CD8-positive, alpha-beta memory T cell (primary cell): Measurements from ENCODE around the gene ZFYVE27. TPM values are rescaled to one million over a fixed set of nuclear protein-coding genes. Genes with fewer than 3 reads are reported as not detected.

Experiments
- CTCF ChIA-PET: fragments of 350-600 bp; sonication (Branson Sonifier 250); formaldehyde crosslinking; loops from one replicate; lab custom pipeline; 2021; ENCODE audit warnings: antibody characterized with exemption; lab: Charles Lee
- POLR2A ChIA-PET: fragments of 350-600 bp; sonication (Branson Sonifier 250); formaldehyde crosslinking; loops from one replicate; lab custom pipeline; 2021; ENCODE audit warnings: antibody characterized with exemption; lab: Charles Lee
- DNase-seq, 5 donors: peaks; one replicate each; pipeline versions ENCODE4 v3.0.0 to v3.0.0-alpha.2; 2020 to 2022; ENCODE audit warnings: mixed read lengths in 1 of 5
- H3K27ac ChIP-seq: one replicate; pipeline ENCODE4 v1.7.0; 2013; ENCODE audit warnings: low read depth, mild to moderate bottlenecking, low read length, moderate library complexity
- H3K27me3 ChIP-seq: 2 replicates; pipeline ENCODE4 v1.7.0; 2013; ENCODE audit warnings: low read length, mild to moderate bottlenecking; ENCODE audit not compliant: insufficient read depth, poor library complexity, severe bottlenecking
- H3K36me3 ChIP-seq: 2 replicates; pipeline ENCODE4 v1.7.0; 2013; ENCODE audit warnings: mild to moderate bottlenecking, low read length, moderate library complexity; ENCODE audit not compliant: insufficient read depth
- H3K4me1 ChIP-seq: 2 replicates; pipeline ENCODE4 v1.7.0; 2013; ENCODE audit warnings: mild to moderate bottlenecking, low read length, moderate library complexity; ENCODE audit not compliant: insufficient read depth
- H3K4me3 ChIP-seq: 2 replicates; pipeline ENCODE4 v1.7.0; 2013; ENCODE audit warnings: mild to moderate bottlenecking, low read length
- H3K9me3 ChIP-seq: 2 replicates; pipeline ENCODE4 v1.7.0; 2013; ENCODE audit warnings: mild to moderate bottlenecking, low read length
- H3K27ac Mint-ChIP-seq, 8 donors: one replicate each; pipeline ENCODE4 v1.8.0; 2020 to 2021; ENCODE audit warnings: mixed read lengths in 8 of 8, mild to moderate bottlenecking in 6 of 8, inconsistent platforms in 3 of 8, moderate library complexity in 3 of 8
- H3K27me3 Mint-ChIP-seq, 2 donors: one replicate each; pipeline ENCODE4 v1.8.0; 2020 to 2021; ENCODE audit warnings: mixed read lengths in 2 of 2, mild to moderate bottlenecking in 1 of 2, moderate library complexity in 1 of 2
- H3K36me3 Mint-ChIP-seq, 3 donors: one replicate each; pipeline ENCODE4 v1.8.0; 2020 to 2021; ENCODE audit warnings: mixed read lengths in 3 of 3, inconsistent platforms in 1 of 3, mild to moderate bottlenecking in 1 of 3
- H3K4me1 Mint-ChIP-seq, 3 donors: one replicate each; pipeline ENCODE4 v1.8.0; 2020 to 2021; ENCODE audit warnings: mixed read lengths in 3 of 3, inconsistent platforms in 1 of 3, mild to moderate bottlenecking in 1 of 3
- H3K4me3 Mint-ChIP-seq, 7 donors: one replicate each; pipeline ENCODE4 v1.8.0; 2020 to 2021; ENCODE audit warnings: mixed read lengths in 7 of 7, mild to moderate bottlenecking in 6 of 7, moderate library complexity in 4 of 7, inconsistent platforms in 2 of 7
- H3K9me3 Mint-ChIP-seq, 5 donors: one replicate each; pipeline ENCODE4 v1.8.0; 2020 to 2022; ENCODE audit warnings: mixed read lengths in 5 of 5, mild to moderate bottlenecking in 3 of 5, moderate library complexity in 2 of 5, inconsistent platforms in 1 of 5
- polyA plus RNA-seq: library from polyadenylated mRNA; unstranded; fragments of 300-500 nt; fragmentation: Illumina TruSeq; gene quantifications from one replicate; pipeline ENCODE4 v1.2.3, GENCODE V29; 2021
- total RNA-seq, 2 experiments: library from RNA; stranded (reverse); gene quantifications; one replicate each; pipeline ENCODE4 v1.2.3, GENCODE V29; 2021

ZFYVE27 gene
- total and polyA plus RNA-seq, 3 experiments from 2014 or later, result 27.4 to 31.4 (median 28.6) TPM

- peak overlapping the region in 6 of 8 donors; percentile 35 to 94 (median 75) for H3K27ac Mint-ChIP-seq
- CTCF ChIA-PET, result interaction anchor here (1.6 to 1.9 kb wide), 2 partner anchors 10 to 85 kb away, joined by 4 to 6 read pairs; no protein-coding TSS in a partner anchor
Measured at GRCh38 chr10:97782455-97783228, 45.7 kb downstream of the ZFYVE27 start.

GRCh38 chr10:97784200-97784810 is 47.4 kb downstream of the ZFYVE27 start:
- ChIA-PET CTCF (interaction anchor here (0.6 to 1.2 kb wide), 2 partner anchors 10 to 85 kb away, joined by 3 to 4 read pairs; no protein-coding TSS in a partner anchor), POLR2A (no interaction called here)
- Mint-ChIP-seq H3K27ac (no peak overlapping the region), H3K9me3 (no peaks in the 10 kb centered on the region), H3K36me3 (no peaks in the 10 kb centered on the region), H3K27me3 (peaks cover 0 to 1% of the 10 kb centered on the region in 2 donors), H3K4me3 (no peak overlapping the region), H3K4me1 (peaks cover 18 to 31% (median 31%) of the 10 kb centered on the region in 3 donors)
- no peaks in the 10 kb centered on the region for H3K9me3 ChIP-seq
- peaks cover 32% of the 10 kb centered on the region for H3K4me1 ChIP-seq
- H3K27ac ChIP-seq, result no peak overlapping the region
- no peaks in the 10 kb centered on the region for H3K36me3 ChIP-seq
- no peak for DNase-seq
- H3K27me3 ChIP-seq, result no peaks in the 10 kb centered on the region
- H3K4me3 ChIP-seq, result no peak overlapping the region

More at GRCh38 chr10:97782455-97783228, 45.7 kb downstream of the ZFYVE27 start:
- no peaks in the 10 kb centered on the region for H3K27me3 ChIP-seq
- no peaks in the 10 kb centered on the region for H3K36me3 Mint-ChIP-seq
- peaks cover 0 to 1% of the 10 kb centered on the region in 2 donors for H3K27me3 Mint-ChIP-seq
- peaks cover 32% of the 10 kb centered on the region for H3K4me1 ChIP-seq
- peaks cover 18 to 31% (median 31%) of the 10 kb centered on the region in 3 donors for H3K4me1 Mint-ChIP-seq
- H3K9me3 Mint-ChIP-seq, result no peaks in the 10 kb centered on the region
- POLR2A ChIA-PET, result no interaction called here
- H3K9me3 ChIP-seq, result no peaks in the 10 kb centered on the region
- H3K27ac ChIP-seq, result no peak overlapping the region
- H3K36me3 ChIP-seq, result no peaks in the 10 kb centered on the region
- H3K4me3 ChIP-seq, result no peak overlapping the region
- peak overlapping the region in 2 of 7 donors; percentile 44 to 75 for H3K4me3 Mint-ChIP-seq
- DNase-seq, result no peak

- H3K4me1 Mint-ChIP-seq, result peaks cover 18 to 28% (median 27%) of the 10 kb centered on the region in 3 donors
- Histone ChIP-seq H3K27me3 (peaks cover 3% of the 10 kb centered on the region), H3K9me3 (no peaks in the 10 kb centered on the region), H3K27ac (no peak overlapping the region), H3K36me3 (no peaks in the 10 kb centered on the region), H3K4me1 (peaks cover 29% of the 10 kb centered on the region), H3K4me3 (no peak overlapping the region)
- ChIA-PET CTCF (no interaction called here), POLR2A (no interaction called here)
- no peaks in the 10 kb centered on the region for H3K9me3 Mint-ChIP-seq
- no peak overlapping the region for H3K27ac Mint-ChIP-seq
- DNase-seq, result no peak
- H3K27me3 Mint-ChIP-seq, result peaks cover 3 to 4% of the 10 kb centered on the region in 2 donors
- no peak overlapping the region for H3K4me3 Mint-ChIP-seq
- no peaks in the 10 kb centered on the region for H3K36me3 Mint-ChIP-seq
Measured at GRCh38 chr10:97785231-97785630, 48.3 kb downstream of the ZFYVE27 start.

- no peak overlapping the region for H3K4me3 Mint-ChIP-seq
- H3K9me3 Mint-ChIP-seq, result no peaks in the 10 kb centered on the region
- ChIA-PET CTCF (interaction anchor here (0.8 kb wide), 2 partner anchors 13 to 64 kb away, joined by 3 read pairs; partner anchors contain the start of gene GOLGA7B), POLR2A (no interaction called here)
- Histone ChIP-seq H3K4me3 (no peak overlapping the region), H3K4me1 (peaks cover 24% of the 10 kb centered on the region), H3K27ac (no peak overlapping the region), H3K9me3 (no peaks in the 10 kb centered on the region), H3K36me3 (no peaks in the 10 kb centered on the region), H3K27me3 (peaks cover 3% of the 10 kb centered on the region)
- H3K4me1 Mint-ChIP-seq, result peaks cover 14 to 23% (median 22%) of the 10 kb centered on the region in 3 donors
- peak overlapping the region in 1 of 8 donors; percentile 33 for H3K27ac Mint-ChIP-seq
- DNase-seq, result no peak
- peaks cover 4 to 7% of the 10 kb centered on the region in 2 donors for H3K27me3 Mint-ChIP-seq
- H3K36me3 Mint-ChIP-seq, result no peaks in the 10 kb centered on the region
Measured at GRCh38 chr10:97785731-97786130, 48.8 kb downstream of the ZFYVE27 start.

GRCh38 chr10:97788552-97789442 is 51.9 kb downstream of the ZFYVE27 start:
- no peak overlapping the region for H3K27ac ChIP-seq
- no peaks in the 10 kb centered on the region for H3K9me3 ChIP-seq
- ChIA-PET POLR2A (no interaction called here), CTCF (interaction anchor here (0.8 kb wide), 1 partner anchor 80 kb away, joined by 3 read pairs; no protein-coding TSS in a partner anchor)
- H3K4me1 ChIP-seq, result peaks cover 19% of the 10 kb centered on the region
- H3K36me3 ChIP-seq, result no peaks in the 10 kb centered on the region
- no peak for DNase-seq
- Mint-ChIP-seq H3K9me3 (no peaks in the 10 kb centered on the region), H3K36me3 (no peaks in the 10 kb centered on the region), H3K4me1 (peaks cover 7 to 13% (median 12%) of the 10 kb centered on the region in 3 donors), H3K27ac (no peak overlapping the region), H3K4me3 (no peak overlapping the region), H3K27me3 (peaks cover 4 to 5% of the 10 kb centered on the region in 2 donors)
- no peak overlapping the region for H3K4me3 ChIP-seq
- peaks cover 3% of the 10 kb centered on the region for H3K27me3 ChIP-seq

GRCh38 chr10:97789770-97790397 is 53.0 kb downstream of the ZFYVE27 start:
- peak overlapping the region in 1 of 8 donors; percentile 19 for H3K27ac Mint-ChIP-seq
- no peaks in the 10 kb centered on the region for H3K36me3 Mint-ChIP-seq
- ChIA-PET CTCF (interaction anchor here (1.4 to 4.5 kb wide), 3 partner anchors 9 to 83 kb away, joined by 3 to 109 read pairs (median 13); no protein-coding TSS in a partner anchor), POLR2A (no interaction called here)
- no peak overlapping the region for H3K4me3 Mint-ChIP-seq
- DNase-seq, result no peak
- H3K4me3 ChIP-seq, result no peak overlapping the region
- H3K4me1 Mint-ChIP-seq, result peaks cover 7 to 13% (median 12%) of the 10 kb centered on the region in 3 donors
- H3K4me1 ChIP-seq, result peaks cover 19% of the 10 kb centered on the region
- peaks cover 3% of the 10 kb centered on the region for H3K27me3 ChIP-seq
- no peaks in the 10 kb centered on the region for H3K9me3 ChIP-seq
- H3K9me3 Mint-ChIP-seq, result no peaks in the 10 kb centered on the region
- H3K36me3 ChIP-seq, result no peaks in the 10 kb centered on the region
- H3K27ac ChIP-seq, result no peak overlapping the region
- H3K27me3 Mint-ChIP-seq, result peaks cover 4 to 5% of the 10 kb centered on the region in 2 donors
